Muscle layer of colon (tissue), 2 donors: ENCODE results near the gene JKAMP.

Experiments
- H3K27ac ChIP-seq: one replicate; pipeline ENCODE4 v1.7.0; 2013; ENCODE audit warnings: low read depth, mild to moderate bottlenecking, low read length, moderate library complexity
- H3K27me3 ChIP-seq, 2 donors: one replicate each; pipeline ENCODE4 v1.7.0; 2013; ENCODE audit warnings: low read length in 2 of 2, mild to moderate bottlenecking in 2 of 2; ENCODE audit not compliant: insufficient read depth in 2 of 2, control insufficient read depth in 1 of 2
- H3K36me3 ChIP-seq: one replicate; pipeline ENCODE4 v1.7.0; 2013; ENCODE audit warnings: mild to moderate bottlenecking, low read length; ENCODE audit not compliant: insufficient read depth
- H3K4me1 ChIP-seq: one replicate; pipeline ENCODE4 v1.7.0; 2013; ENCODE audit warnings: mild to moderate bottlenecking, low read length; ENCODE audit not compliant: insufficient read depth
- H3K4me3 ChIP-seq, 2 donors: one replicate each; pipeline ENCODE4 v1.7.0; 2013; ENCODE audit warnings: low read length in 2 of 2, low read depth in 1 of 2, mild to moderate bottlenecking in 1 of 2, moderate library complexity in 1 of 2
- H3K9ac ChIP-seq: one replicate; pipeline ENCODE4 v1.7.0; 2013; ENCODE audit warnings: low read length
- H3K9me3 ChIP-seq: one replicate; pipeline ENCODE4 v1.7.0; 2013; ENCODE audit warnings: mild to moderate bottlenecking, low read length
- donor health status: abdominal sarcoma.
- donor health status: Adenocarcinoma of cecum.

JKAMP gene

GRCh38 chr14:59547310-59547709, 63.0 kb downstream of the JKAMP start:
- H3K27ac ChIP-seq: no peak overlapping the region
- no peak overlapping the region for H3K4me3 ChIP-seq
- no peaks in the 10 kb centered on the region for H3K27me3 ChIP-seq
- H3K4me1 ChIP-seq: no peaks in the 10 kb centered on the region
- no peaks in the 10 kb centered on the region for H3K36me3 ChIP-seq
- no peaks in the 10 kb centered on the region for H3K9me3 ChIP-seq
- no peak overlapping the region for H3K9ac ChIP-seq
